Mesodermal cell (in vitro differentiated cells): ENCODE data around the gene HDAC7.

Experiments used
- H3K27ac ChIP-seq: 2 replicates; pipeline ENCODE4 v1.7.0; 2013; ENCODE audit warnings: mild to moderate bottlenecking, low read depth, low read length, moderate library complexity; ENCODE audit not compliant: severe bottlenecking
- H3K36me3 ChIP-seq: 2 replicates; pipeline ENCODE4 v1.7.1; 2013; ENCODE audit warnings: mild to moderate bottlenecking, low read length, moderate library complexity; ENCODE audit not compliant: control insufficient read depth, insufficient read depth
- H3K4me1 ChIP-seq: one replicate; pipeline ENCODE4 v1.7.1; 2013; ENCODE audit warnings: mild to moderate bottlenecking, low read length; ENCODE audit not compliant: insufficient read depth, control insufficient read depth, poor library complexity, severe bottlenecking
- H3K4me3 ChIP-seq: 2 replicates; pipeline ENCODE4 v1.7.0; 2013; ENCODE audit warnings: low read length, control low read depth, mild to moderate bottlenecking; ENCODE audit not compliant: insufficient read depth, poor library complexity, severe bottlenecking; ENCODE audit errors: extremely low read depth
- H3K9me3 ChIP-seq: 2 replicates; pipeline ENCODE4 v1.7.1; 2013; ENCODE audit warnings: mild to moderate bottlenecking, low read length, moderate library complexity; ENCODE audit not compliant: control insufficient read depth
- WGBS, 2 experiments: methylation state at CpG; one replicate each; pipeline ENCODE4 v1.1.5; 2013; ENCODE audit warnings: missing lambda C conversion rate in 2 of 2; ENCODE audit not compliant: insufficient coverage in 2 of 2; 5-methylcytosine and 5-hydroxymethylcytosine counted together

Gene HDAC7

DNA sequence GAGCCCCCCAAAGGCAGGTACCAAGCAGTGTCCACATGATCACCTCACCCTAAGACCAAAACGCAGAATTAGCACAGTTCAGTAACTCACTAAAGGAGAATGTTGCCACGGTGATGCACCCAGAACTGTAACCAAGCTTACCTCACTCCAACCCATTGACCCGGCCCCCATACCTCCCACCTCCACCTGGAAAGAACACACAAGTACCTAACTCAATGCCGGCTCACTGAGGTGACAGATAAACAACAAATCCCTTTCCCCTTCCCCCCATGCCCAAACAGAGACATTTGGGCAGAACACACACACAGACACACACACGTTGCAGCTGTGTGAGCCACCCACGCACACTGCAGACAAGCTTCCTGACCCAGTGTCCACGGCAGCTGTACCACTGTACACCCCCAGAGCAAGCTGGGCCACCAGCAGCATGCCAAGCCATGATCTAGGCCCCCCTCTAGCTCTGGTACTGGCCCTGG, 62.3 kb downstream of the HDAC7 start:
- H3K36me3 ChIP-seq, result no peaks in the 10 kb centered on the region
- H3K27ac ChIP-seq, result no peak overlapping the region
- H3K9me3 ChIP-seq, result no peaks in the 10 kb centered on the region
- no peak overlapping the region for H3K4me3 ChIP-seq
- WGBS, 2 experiments, result 89% methylated on average over 4 to 7 of the region's 7 CpGs
- H3K4me1 ChIP-seq, result peaks cover 27% of the 10 kb centered on the region

DNA sequence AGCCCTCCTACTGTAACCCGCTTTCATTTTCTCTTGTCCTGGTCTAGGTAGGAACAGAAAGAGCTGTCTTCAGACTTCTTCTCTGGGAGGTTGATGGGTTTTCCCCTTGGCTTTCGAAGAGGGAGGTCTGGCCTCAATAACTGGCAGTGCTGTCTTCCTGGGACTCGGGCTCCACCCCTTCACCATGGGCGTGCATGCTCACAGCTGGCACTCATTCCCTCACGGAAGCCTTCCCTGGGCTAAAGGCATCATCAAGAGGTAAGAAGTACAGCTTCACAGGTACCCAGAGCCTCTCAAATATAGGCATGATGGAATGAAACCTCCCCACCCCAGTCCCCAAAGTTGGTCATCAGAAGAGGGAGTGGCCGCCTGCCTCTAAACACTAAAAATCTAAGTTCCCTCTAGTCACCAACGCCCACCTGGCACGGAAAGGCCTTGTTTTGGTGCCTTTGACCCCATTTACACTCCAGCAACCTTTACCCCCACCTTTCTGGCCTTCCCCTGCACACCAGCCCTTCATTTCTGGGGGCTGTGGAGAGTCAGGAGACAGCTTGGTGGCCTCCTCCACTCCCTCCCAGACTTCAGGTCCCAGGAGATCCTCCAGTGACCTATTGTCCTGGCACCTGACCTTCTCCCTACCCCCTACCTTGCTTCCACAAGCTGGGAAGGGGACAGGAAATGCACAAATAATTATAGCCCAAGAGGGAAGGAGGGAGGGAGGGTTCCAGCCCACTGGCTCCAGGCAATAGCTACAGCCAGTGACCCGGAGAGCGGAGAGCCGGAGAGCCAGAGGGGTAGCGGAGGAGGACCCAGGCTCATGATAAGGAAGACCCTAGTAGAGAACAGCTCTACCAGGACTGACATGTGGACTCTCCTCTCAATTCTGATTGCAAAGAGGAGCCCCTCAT, 63.8 kb downstream of the HDAC7 start:
- no peaks in the 10 kb centered on the region for H3K9me3 ChIP-seq
- WGBS, 2 experiments, result 94 to 96% methylated on average over 8 to 10 of the region's 12 CpGs
- no peak overlapping the region for H3K4me3 ChIP-seq
- H3K4me1 ChIP-seq, result peaks cover 26% of the 10 kb centered on the region
- no peak overlapping the region for H3K27ac ChIP-seq
- no peaks in the 10 kb centered on the region for H3K36me3 ChIP-seq

DNA sequence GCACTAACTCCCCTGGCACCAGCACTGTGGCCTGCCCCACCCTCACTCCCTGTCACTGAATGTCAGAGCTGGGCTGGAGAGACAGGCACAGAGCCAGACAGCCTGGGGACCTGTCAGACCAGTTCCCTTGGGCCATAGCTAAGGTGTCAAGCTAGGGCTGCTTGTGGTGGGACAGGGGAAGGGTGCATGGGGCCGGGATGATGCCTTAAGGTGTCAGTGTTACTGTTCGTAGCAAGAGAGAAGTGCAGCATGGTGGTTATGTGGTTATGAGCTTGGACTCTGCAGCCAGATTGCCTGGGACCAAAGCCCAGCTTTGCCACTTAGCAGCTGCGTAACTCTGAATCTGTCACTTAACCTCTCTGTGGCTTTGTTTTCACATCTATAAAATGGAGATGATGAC, 64.8 kb downstream of the HDAC7 start:
- H3K9me3 ChIP-seq, result no peaks in the 10 kb centered on the region
- 91% methylated on average over 3 of the region's 3 CpGs; no CpG with 5 or more reads in 1 of the 2 experiments for WGBS, 2 experiments
- no peak overlapping the region for H3K27ac ChIP-seq
- H3K4me1 ChIP-seq, result peaks cover 26% of the 10 kb centered on the region
- peaks cover under 1% of the 10 kb centered on the region for H3K36me3 ChIP-seq
- no peak overlapping the region for H3K4me3 ChIP-seq

DNA sequence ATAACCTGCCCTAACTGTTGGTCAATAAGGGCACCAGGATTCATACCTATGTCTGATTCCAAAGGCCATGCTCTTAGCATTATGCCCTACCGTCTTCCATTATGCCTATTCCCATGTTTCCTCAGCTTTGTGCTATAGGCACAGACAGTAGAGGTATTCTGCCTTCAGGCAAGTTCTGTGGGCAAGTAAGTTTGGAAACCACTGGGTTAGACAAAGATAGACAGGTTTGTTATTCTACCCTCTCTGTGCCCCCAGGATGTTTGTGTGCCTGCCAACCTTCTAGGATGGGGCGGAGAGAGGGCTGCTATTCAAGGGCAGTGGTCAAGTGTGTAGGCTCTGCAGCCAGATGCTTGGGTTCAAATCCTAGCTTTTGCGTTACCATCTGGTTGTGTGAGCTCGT, 65.6 kb downstream of the HDAC7 start:
- Histone ChIP-seq H3K4me1 (peaks cover 26% of the 10 kb centered on the region), H3K9me3 (no peaks in the 10 kb centered on the region), H3K36me3 (peaks cover 4% of the 10 kb centered on the region), H3K27ac (no peak overlapping the region), H3K4me3 (no peak overlapping the region)
- 94 to 95% methylated on average over 3 to 4 of the region's 4 CpGs for WGBS, 2 experiments

DNA sequence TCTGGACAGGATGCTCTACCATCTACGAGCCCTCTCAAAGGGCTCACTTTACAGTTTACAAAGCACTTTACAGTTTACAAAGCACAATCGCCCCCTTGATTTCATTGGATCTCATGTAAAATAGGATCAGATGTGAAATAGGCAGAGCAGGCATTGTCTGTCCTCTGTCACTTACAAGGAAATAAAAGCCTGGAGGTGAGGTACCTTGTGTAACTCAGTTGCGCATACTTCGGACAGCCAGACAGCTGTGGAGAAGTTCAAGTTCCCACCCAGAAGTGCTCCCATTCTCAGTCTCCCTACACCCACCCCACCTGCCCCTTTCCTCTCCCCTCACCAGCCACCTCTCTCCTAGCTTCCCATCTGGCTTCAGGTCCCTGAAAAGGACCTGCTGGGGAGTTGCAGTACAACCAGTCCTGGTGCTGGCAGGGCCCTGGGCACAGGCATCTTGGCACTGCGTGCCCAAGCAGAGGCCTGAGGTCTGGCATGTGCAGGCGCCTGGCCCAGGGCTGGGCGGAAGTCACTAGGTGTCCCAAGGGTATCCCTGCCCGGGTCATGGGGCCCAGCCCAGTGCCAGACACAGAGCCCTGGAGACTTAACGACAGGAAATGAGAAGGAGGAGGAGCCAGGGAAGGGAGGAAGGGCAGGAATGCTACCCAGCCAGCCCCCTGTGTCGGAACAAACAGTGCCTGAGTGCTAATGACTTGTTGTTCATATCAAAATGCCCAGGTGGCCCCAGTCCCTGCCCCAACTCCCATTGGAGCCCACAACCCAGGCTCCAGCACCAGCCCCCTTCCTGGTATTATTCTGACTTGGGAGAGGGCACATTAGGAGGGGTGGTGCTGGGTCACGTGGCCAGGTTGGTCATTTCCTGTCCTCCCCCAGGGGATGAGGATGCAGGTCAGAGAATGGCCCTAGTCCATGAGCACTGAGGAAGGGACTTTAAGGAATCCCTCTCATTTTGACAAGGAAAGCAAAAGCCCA, 66.4 kb downstream of the HDAC7 start:
- H3K36me3 ChIP-seq, result peaks cover 4% of the 10 kb centered on the region
- no peaks in the 10 kb centered on the region for H3K9me3 ChIP-seq
- H3K4me1 ChIP-seq, result peaks cover 21% of the 10 kb centered on the region
- peak overlapping the region; percentile 19 for H3K27ac ChIP-seq
- no peak overlapping the region for H3K4me3 ChIP-seq
- WGBS, 2 experiments, result 66 to 79% methylated on average over 6 to 10 of the region's 11 CpGs

DNA sequence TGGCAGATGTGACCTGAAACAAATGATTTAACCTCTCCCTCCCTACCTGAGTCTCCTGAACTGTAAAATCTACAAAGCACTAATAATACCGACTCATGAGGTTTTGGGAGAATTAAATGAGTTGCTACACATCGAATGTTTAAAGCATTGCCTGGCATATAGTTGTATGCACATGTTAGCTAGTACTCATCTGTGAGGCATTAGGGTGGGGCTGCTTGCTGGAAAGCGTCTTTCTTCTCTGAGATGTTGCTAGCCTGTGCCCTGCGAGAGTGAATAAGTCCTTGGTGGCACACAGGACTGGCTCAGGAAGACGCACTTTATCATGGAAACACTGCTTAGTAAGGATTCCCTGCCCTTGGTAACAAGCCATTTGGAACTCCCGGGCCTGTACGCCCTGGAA, 67.2 kb downstream of the HDAC7 start:
- Histone ChIP-seq H3K4me3 (no peak overlapping the region), H3K9me3 (no peaks in the 10 kb centered on the region), H3K36me3 (peaks cover 4% of the 10 kb centered on the region), H3K27ac (no peak overlapping the region), H3K4me1 (peaks cover 21% of the 10 kb centered on the region)
- WGBS, 2 experiments, result 94 to 96% methylated on average over 7 of the region's 7 CpGs

DNA sequence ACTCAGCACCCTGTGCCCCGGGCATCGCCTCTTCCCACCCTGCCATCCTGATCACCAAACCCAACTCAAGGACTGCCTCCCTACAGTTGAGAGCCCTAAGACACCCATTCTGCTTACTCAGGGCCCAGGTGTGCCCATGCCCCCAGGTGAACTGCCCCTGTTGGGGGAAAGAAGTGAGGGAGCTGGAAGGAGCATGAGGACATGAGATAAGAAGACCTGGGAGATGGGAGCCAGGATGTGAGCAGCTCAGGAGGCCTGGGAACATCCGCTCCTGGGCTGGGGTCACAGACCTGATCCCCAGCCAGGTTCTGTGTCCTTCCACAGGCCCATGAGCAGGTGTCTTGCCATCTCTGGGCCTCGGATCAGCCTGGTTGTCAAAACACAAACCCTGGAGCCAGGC, 67.6 kb downstream of the HDAC7 start:
- H3K4me1 ChIP-seq, result peaks cover 21% of the 10 kb centered on the region
- no peak overlapping the region for H3K27ac ChIP-seq
- 93 to 100% methylated on average over 4 of the region's 4 CpGs for WGBS, 2 experiments
- no peak overlapping the region for H3K4me3 ChIP-seq
- H3K9me3 ChIP-seq, result no peaks in the 10 kb centered on the region
- H3K36me3 ChIP-seq, result peaks cover 4% of the 10 kb centered on the region

DNA sequence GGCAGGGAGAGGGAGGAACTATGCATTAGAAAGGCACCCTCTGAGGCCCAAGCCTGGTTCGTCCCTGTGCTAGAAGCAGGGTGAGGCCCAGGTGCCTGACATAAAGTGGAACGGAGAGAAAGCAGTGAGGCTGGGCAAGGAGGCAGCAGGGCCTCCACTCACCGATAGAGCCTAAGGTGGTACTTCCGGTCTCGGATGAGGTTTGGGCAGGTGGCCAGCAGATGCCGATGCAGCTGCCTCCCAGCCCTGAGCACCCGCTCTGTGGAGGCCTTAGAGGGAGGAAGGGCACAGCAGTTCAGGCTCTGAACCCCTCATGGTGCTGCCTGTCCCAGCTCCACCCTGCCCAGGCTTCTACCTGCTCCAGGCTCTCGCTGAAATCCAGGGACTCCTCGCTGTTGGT, 68.1 kb downstream of the HDAC7 start:
- Histone ChIP-seq H3K36me3 (peaks cover 4% of the 10 kb centered on the region), H3K4me1 (peaks cover 21% of the 10 kb centered on the region), H3K27ac (no peak overlapping the region), H3K9me3 (no peaks in the 10 kb centered on the region), H3K4me3 (no peak overlapping the region)
- WGBS, 2 experiments, result 87 to 96% methylated on average over 6 to 7 of the region's 9 CpGs

DNA sequence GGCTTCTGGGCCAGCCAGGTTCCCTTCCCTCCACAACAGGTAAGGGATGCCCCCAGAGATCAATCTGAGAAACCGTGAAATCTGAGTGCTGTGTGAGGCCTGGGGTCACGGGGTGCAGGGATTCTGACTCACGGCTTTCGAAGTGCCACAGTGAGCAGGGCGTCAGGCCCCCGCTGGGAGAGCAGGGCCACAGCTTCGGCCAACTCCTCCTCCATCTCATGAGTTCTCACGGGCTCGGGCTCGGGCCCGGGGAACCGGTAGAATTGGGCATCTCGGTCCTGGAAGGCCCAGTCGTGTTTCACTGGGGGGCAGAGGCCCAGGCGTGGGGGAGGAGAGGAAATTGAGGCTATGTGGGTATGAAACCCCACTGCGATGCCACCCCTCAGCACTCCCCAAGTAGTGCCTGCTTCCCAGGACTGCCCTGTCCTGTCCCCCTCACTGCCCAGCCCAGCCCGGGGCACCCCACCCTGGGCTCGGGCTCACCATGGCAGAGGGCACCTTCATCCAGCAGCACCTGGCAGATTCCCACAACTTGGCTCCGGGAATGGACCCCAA, 68.7 kb downstream of the HDAC7 start:
- peaks cover 4% of the 10 kb centered on the region for H3K36me3 ChIP-seq
- WGBS, 2 experiments, result 87 to 99% methylated on average over 7 to 14 of the region's 19 CpGs

DNA sequence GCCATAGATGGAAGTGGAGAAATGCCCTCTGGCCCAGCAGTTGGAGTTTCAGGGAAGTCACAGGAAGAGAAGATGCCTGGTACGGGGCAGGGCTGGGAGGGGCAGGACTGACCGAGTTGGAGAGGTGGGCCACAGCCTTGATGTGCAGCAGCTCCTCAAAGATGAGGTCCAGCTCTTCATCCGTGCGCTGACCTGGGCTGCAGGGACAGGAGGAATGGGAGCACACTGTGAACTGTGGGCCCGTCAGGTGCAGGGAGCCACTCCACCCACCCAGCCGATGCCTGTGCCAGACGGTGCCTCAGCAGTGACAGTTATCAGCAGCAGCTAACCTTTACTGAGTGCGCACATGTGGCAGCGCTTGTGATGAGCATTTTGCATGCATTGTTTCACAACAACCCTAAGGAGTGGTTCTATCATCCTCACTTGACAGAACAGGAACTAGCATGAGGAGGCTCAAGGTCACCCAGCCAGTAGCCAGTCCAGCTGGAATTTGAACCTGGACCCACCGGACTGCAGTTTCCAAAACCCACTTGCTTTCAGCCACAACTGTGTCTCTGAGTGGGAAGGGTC, 69.4 kb downstream of the HDAC7 start:
- no peaks in the 10 kb centered on the region for H3K9me3 ChIP-seq
- peaks cover 4% of the 10 kb centered on the region for H3K36me3 ChIP-seq
- peaks cover 19% of the 10 kb centered on the region for H3K4me1 ChIP-seq
- whole genome bisulfite sequencing, 2 experiments, result 95% methylated on average over 9 of the region's 10 CpGs
- H3K4me3 ChIP-seq, result no peak overlapping the region
- H3K27ac ChIP-seq, result no peak overlapping the region

More for the DNA sequence above, 68.7 kb downstream of the HDAC7 start:
- Histone ChIP-seq H3K9me3 (no peaks in the 10 kb centered on the region), H3K4me1 (peaks cover 21% of the 10 kb centered on the region), H3K27ac (no peak overlapping the region), H3K4me3 (no peak overlapping the region)
